SK-N-SH (cell line): Measurements from ENCODE around the gene IRF2BP2. TPM values are rescaled to one million over a fixed set of nuclear protein-coding genes. Genes with fewer than 3 reads are reported as not detected.
A peak's percentile ranks its signal among the peaks of the same experiment; 100 is the strongest.

Source experiments
- CTCF ChIA-PET: fragments of 300-600, 350-600 bp; formaldehyde crosslinking; extraction: SDS; loops from one replicate; lab custom pipeline; 2021; lab: Yijun Ruan, JAX
- POLR2A ChIA-PET: fragments of 350-600 bp; sonication (Branson Sonifier 250); formaldehyde crosslinking; extraction: SDS; loops from one replicate; lab custom pipeline; 2020; ENCODE audit warnings: antibody characterized with exemption, inconsistent platforms; lab: Yijun Ruan, JAX
- DNase-seq: peaks from one replicate; pipeline ENCODE4 v3.0.0; 2012
- H2AFZ ChIP-seq: fragments of 200-600 bp; sonication (generic); 2 replicates; pipeline ENCODE4 v1.8.1; 2016; ENCODE audit warnings: antibody characterized with exemption, mild to moderate bottlenecking, low read depth
- H3F3A ChIP-seq: fragments of 200-600 bp; sonication (generic); replicated peaks from 2 replicates; pipeline ENCODE3; 2016; ENCODE audit warnings: antibody characterized with exemption, mild to moderate bottlenecking; ENCODE audit not compliant: insufficient read depth
- H3K27ac ChIP-seq, 2 experiments: fragments of 200-500 bp in 1 of 2; fragments of 200-600 bp in 1 of 2; sonication (Bioruptor generic) in 1 of 2; sonication (generic), shearing (Covaris generic) in 1 of 2; 2 replicates each; pipeline versions ENCODE4 v1.5.1 to v1.6.1; 2014 to 2016; ENCODE audit warnings: low read depth in 2 of 2, inconsistent platforms in 1 of 2, low read length in 1 of 2, mild to moderate bottlenecking in 1 of 2, mixed read lengths in 1 of 2
- H3K27me3 ChIP-seq: fragments of 200-600 bp; sonication (generic), shearing (Covaris generic); 2 replicates; pipeline ENCODE4 v1.6.1; 2016; ENCODE audit warnings: mixed run types; ENCODE audit not compliant: insufficient read depth
- H3K36me3 ChIP-seq, 2 experiments: fragments of 200-500 bp in 1 of 2; fragments of 200-600 bp in 1 of 2; sonication (Bioruptor generic) in 1 of 2; sonication (generic) in 1 of 2; replicated peaks in 1 of 2; 2 replicates each; pipeline versions ENCODE3 to v1.5.1; 2014 to 2016; ENCODE audit warnings: low read length in 1 of 2, mild to moderate bottlenecking in 1 of 2; ENCODE audit not compliant: insufficient read depth in 2 of 2, control insufficient read depth in 1 of 2
- H3K4me1 ChIP-seq, 2 experiments: fragments of 200-500 bp in 1 of 2; fragments of 200-600 bp in 1 of 2; sonication (Bioruptor generic) in 1 of 2; sonication (generic), shearing (Covaris generic) in 1 of 2; 2 replicates each; pipeline versions ENCODE4 v1.5.1 to v1.6.1; 2014 to 2016; ENCODE audit warnings: low read depth in 1 of 2, low read length in 1 of 2, mixed run types in 1 of 2; ENCODE audit not compliant: insufficient read depth in 2 of 2, control insufficient read depth in 1 of 2
- H3K4me2 ChIP-seq: fragments of 200-600 bp; sonication (generic), shearing (Covaris generic); 2 replicates; pipeline ENCODE4 v1.6.1; 2017; ENCODE audit warnings: mixed run types
- H3K4me3 ChIP-seq, 2 experiments: fragments of 200-500 bp in 1 of 2; fragments of 200-600 bp in 1 of 2; sonication (Bioruptor generic) in 1 of 2; sonication (generic), shearing (Covaris generic) in 1 of 2; 2 replicates each; pipeline versions ENCODE4 v1.5.1 to v1.8.1; 2014 to 2016; ENCODE audit warnings: low read depth in 2 of 2, inconsistent platforms in 1 of 2, low read length in 1 of 2, mild to moderate bottlenecking in 1 of 2, mixed read lengths in 1 of 2, moderate library complexity in 1 of 2
- H3K79me2 ChIP-seq: fragments of 200-600 bp; sonication (generic); 2 replicates; pipeline ENCODE4 v1.8.1; 2017; ENCODE audit warnings: mild to moderate bottlenecking; ENCODE audit not compliant: insufficient read depth
- H3K9ac ChIP-seq: fragments of 200-600 bp; sonication (generic); 2 replicates; pipeline ENCODE4 v1.6.1; 2017; ENCODE audit warnings: mixed run types
- H3K9me2 ChIP-seq: fragments of 200-600 bp; sonication (generic); 2 replicates; pipeline ENCODE4 v1.6.1; 2017; ENCODE audit warnings: mixed run types
- H3K9me3 ChIP-seq: fragments of 200-600 bp; sonication (generic); 2 replicates; pipeline ENCODE4 v1.6.1; 2017; ENCODE audit warnings: mixed run types, mild to moderate bottlenecking, moderate library complexity
- H4K20me1 ChIP-seq: fragments of 200-600 bp; sonication (generic); 2 replicates; pipeline ENCODE4 v1.6.1; 2017; ENCODE audit warnings: mild to moderate bottlenecking, mixed run types; ENCODE audit not compliant: insufficient read depth
- CHD2 ChIP-seq: fragments of 150-350 bp; IDR thresholded peaks from 2 replicates; pipeline ENCODE4 v1.6.1; 2018; ENCODE audit warnings: low read length; ENCODE audit not compliant: partially characterized antibody
- EP300 ChIP-seq, 2 experiments: IDR thresholded peaks; 2 replicates each; pipeline versions ENCODE4 v1.4.0 to v1.6.1; 2012; ENCODE audit warnings: borderline replicate concordance in 1 of 2, low read depth in 1 of 2, low read length in 1 of 2
- EZH2phosphoT487 ChIP-seq: fragments of 200-600 bp; sonication (generic); IDR thresholded peaks from 2 replicates; pipeline ENCODE4 v1.6.1; 2017; ENCODE audit warnings: low read depth, mixed run types, mild to moderate bottlenecking, antibody characterized with exemption, moderate library complexity, borderline replicate concordance
- FOXJ3 ChIP-seq: sonication (generic); formaldehyde crosslinking; IDR thresholded peaks from 2 replicates; pipeline ENCODE4 v1.5.1; 2020; ENCODE audit warnings: mild to moderate bottlenecking, missing genetic modification reagents
- FOXM1 ChIP-seq: IDR thresholded peaks from 2 replicates; pipeline ENCODE4 v1.4.0; 2012; ENCODE audit warnings: low read depth, mild to moderate bottlenecking
- GATA2 ChIP-seq: sonication (generic); formaldehyde crosslinking; IDR thresholded peaks from 2 replicates; pipeline ENCODE4 v1.5.0; 2020; ENCODE audit warnings: mild to moderate bottlenecking, missing genetic modification reagents
- IRF3 ChIP-seq: fragments of 150-350 bp; IDR thresholded peaks from 2 replicates; pipeline ENCODE4 v1.6.1; 2016; ENCODE audit warnings: mild to moderate bottlenecking, low read depth, low read length
- JUND ChIP-seq: IDR thresholded peaks from 2 replicates; pipeline ENCODE4 v1.4.0; 2012
- NFIC ChIP-seq: IDR thresholded peaks from 2 replicates; pipeline ENCODE4 v1.4.0; 2012; ENCODE audit warnings: borderline replicate concordance
- NRF1 ChIP-seq: IDR thresholded peaks from 2 replicates; pipeline ENCODE4 v1.6.1; 2012; ENCODE audit warnings: low read depth, mild to moderate bottlenecking, low read length
- POLR2AphosphoS5 ChIP-seq: IDR thresholded peaks from 2 replicates; pipeline ENCODE4 v1.6.1; 2012; ENCODE audit warnings: low read depth, low read length
- RAD21 ChIP-seq: IDR thresholded peaks from 2 replicates; pipeline ENCODE4 v1.6.1; 2012; ENCODE audit warnings: mild to moderate bottlenecking, low read length
- RFX5 ChIP-seq: IDR thresholded peaks from 2 replicates; pipeline ENCODE4 v1.6.1; 2012; ENCODE audit warnings: mild to moderate bottlenecking, improper control_type of control experiment, low read length
- SIN3A ChIP-seq: IDR thresholded peaks from 2 replicates; pipeline ENCODE4 v1.6.1; 2012; ENCODE audit warnings: low read depth, mild to moderate bottlenecking, low read length, moderate library complexity, borderline replicate concordance
- SMC3 ChIP-seq: IDR thresholded peaks from 2 replicates; pipeline ENCODE4 v1.6.1; 2012; ENCODE audit warnings: low read depth, low read length, improper control_type of control experiment
- TAF1 ChIP-seq: IDR thresholded peaks from 2 replicates; pipeline ENCODE4 v1.6.1; 2012; ENCODE audit warnings: low read depth, mild to moderate bottlenecking, low read length, moderate library complexity, borderline replicate concordance
- YY1 ChIP-seq: IDR thresholded peaks from 2 replicates; pipeline ENCODE4 v1.4.0; 2012; ENCODE audit warnings: low read depth, mild to moderate bottlenecking
- WGBS: methylation state at CpG from one replicate; pipeline ENCODE4 v1.1.6; 2017; ENCODE audit warnings: low lambda C conversion rate; 5-methylcytosine and 5-hydroxymethylcytosine counted together
- polyA plus RNA-seq, 3 experiments: library from polyadenylated mRNA; depleted of rRNA; stranded (reverse); fragments of >200 nt; gene quantifications; 2 replicates each; pipeline ENCODE4 v1.2.3, GENCODE V29; 2012
- TF ChIP-seq, protein P1 (sequence below): fragments of 200-600 bp; sonication (generic); IDR thresholded peaks from 2 replicates; pipeline ENCODE4 v1.6.1; 2017; ENCODE audit warnings: antibody characterized with exemption, mild to moderate bottlenecking, moderate library complexity
- TF ChIP-seq, protein P2 (sequence below): IDR thresholded peaks from 2 replicates; pipeline ENCODE4 v1.4.0; 2012; ENCODE audit warnings: low read depth, borderline replicate concordance

The IRF2BP2 gene
- polyA plus RNA-seq, 1 of the 3 experiments (the other 2 are of a cell fraction) = 73.9 TPM

DNA sequence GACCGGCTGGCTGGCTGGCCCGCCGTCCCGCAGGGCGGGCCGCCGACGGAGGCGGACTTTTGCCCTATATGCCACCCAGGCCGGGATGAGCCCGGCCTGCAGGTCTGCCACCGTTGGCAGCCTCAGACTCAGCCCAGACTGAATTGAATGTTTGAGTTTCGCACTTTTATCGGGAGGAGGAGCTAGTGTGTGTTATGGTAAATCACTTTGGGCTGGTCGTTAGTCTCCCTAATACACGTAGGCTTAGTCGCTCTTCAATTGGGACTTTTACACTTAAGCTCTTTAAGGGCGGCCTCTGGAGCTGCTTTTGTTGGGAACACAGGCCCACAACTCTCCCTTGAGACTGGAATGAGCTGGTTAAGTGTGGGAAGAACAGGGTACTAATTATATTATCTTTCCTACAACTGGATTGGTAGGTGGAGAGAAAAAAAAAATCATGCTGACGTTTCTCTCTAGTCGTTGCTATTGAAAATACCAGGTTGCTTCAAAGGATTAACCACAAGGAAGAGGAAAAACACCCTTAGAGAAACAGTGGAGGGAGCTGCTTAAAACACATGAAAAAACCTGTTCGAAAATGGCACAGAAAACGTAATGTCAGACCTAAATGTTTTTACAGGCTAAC lies 1.4 kb upstream of the IRF2BP2 start:
- 9% methylated on average over 20 of the region's 22 CpGs for WGBS
- H3K4me2 ChIP-seq = peak overlapping the region; percentile 91
- H3K9ac ChIP-seq = peak overlapping the region; percentile 99
- ChIA-PET CTCF (interaction anchor here (0.6 to 4.6 kb wide), 15 partner anchors 8 to 493 kb away, joined by 3 to 27 read pairs (median 4); no protein-coding TSS in a partner anchor), POLR2A (interaction anchor here (0.7 to 6.2 kb wide), 23 partner anchors 11 to 472 kb away, joined by 3 to 108 read pairs (median 4); no protein-coding TSS in a partner anchor)
- peaks cover 29% of the 10 kb centered on the region for H3K79me2 ChIP-seq
- peaks cover 3% of the 10 kb centered on the region for H4K20me1 ChIP-seq
- peaks cover 36 to 48% of the 10 kb centered on the region in 2 experiments for H3K4me1 ChIP-seq
- peak; percentile 38 for DNase-seq
- TF ChIP-seq YY1 (no peak), SIN3A (peak; percentile 55; the same call in 1 of the 2 replicates), POLR2AphosphoS5 (0 out of 2 replicates have a peak, but pooled peaks have one; percentile 21), EZH2phosphoT487 (no peak), RAD21 (peak; percentile 37), NFIC (0 out of 2 replicates have a peak, but pooled peaks have one; percentile 3), GATA2 (CRISPR knock-in tag) (no peak), JUND (no peak)
- H2AFZ ChIP-seq = peak overlapping the region; percentile 45; the same call in 1 of the 2 replicates
- H3K4me3 ChIP-seq = peak overlapping the region; percentile 32 to 83; a peak in 3 of 4 replicates
- peak overlapping the region; percentile 100 for H3K27ac ChIP-seq
- H3K9me3 ChIP-seq = no peaks in the 10 kb centered on the region
- H3F3A ChIP-seq = peaks cover 45% of the 10 kb centered on the region
- peaks cover 15 to 21% of the 10 kb centered on the region in 2 experiments for H3K36me3 ChIP-seq
- no peaks in the 10 kb centered on the region for H3K9me2 ChIP-seq
- H3K27me3 ChIP-seq = no peaks in the 10 kb centered on the region

DNA sequence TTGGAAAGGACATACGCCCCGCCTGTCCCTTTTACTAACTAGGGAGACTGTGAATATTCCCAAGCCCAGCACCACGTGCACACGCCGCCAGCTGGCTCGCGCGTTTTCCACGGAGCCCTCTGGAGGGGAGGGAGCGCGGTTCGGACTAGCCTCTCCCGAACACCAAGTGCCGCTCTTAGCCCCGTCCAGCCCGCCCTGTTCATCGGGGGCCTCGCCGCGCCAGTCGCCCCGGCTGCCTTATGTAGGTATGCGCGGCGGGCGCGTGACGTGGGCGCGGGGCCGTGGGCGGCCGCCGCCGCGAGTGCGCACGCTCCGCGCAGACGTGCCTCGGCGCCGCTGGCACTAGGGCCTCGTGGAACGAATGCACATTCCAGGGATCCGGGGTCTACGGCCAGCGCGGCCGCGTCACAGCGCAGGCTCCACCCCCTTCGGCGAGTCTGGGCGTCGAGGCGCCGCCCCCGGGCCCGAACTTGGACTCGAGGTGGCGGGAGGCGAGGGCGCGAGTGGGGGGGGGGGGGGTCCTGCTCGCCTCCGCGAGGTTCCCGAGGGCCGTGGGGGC lies 767 bp upstream of the IRF2BP2 start:
- peak overlapping the region; percentile 69 to 83 for H3K4me3 ChIP-seq
- POLR2A ChIA-PET = interaction anchor here (0.7 to 6.2 kb wide), 18 partner anchors 10 to 359 kb away, joined by 3 to 108 read pairs (median 4); no protein-coding TSS in a partner anchor
- H4K20me1 ChIP-seq = peaks cover 8% of the 10 kb centered on the region
- no peaks in the 10 kb centered on the region for H3K9me3 ChIP-seq
- WGBS = under 1% methylated on average over 32 of the region's 71 CpGs
- H3K4me2 ChIP-seq = peak overlapping the region; percentile 91
- H3F3A ChIP-seq = peaks cover 51% of the 10 kb centered on the region
- H3K79me2 ChIP-seq = peaks cover 35% of the 10 kb centered on the region
- H3K9me2 ChIP-seq = no peaks in the 10 kb centered on the region
- H3K9ac ChIP-seq = peak overlapping the region; percentile 99
- peaks cover 21 to 27% of the 10 kb centered on the region in 2 experiments for H3K36me3 ChIP-seq
- H2AFZ ChIP-seq = 0 out of 2 replicates have a peak overlapping the region, but pooled peaks have one; percentile 45
- no peaks in the 10 kb centered on the region for H3K27me3 ChIP-seq
- CTCF ChIA-PET = interaction anchor here (0.7 to 4.6 kb wide), 13 partner anchors 9 to 494 kb away, joined by 3 to 25 read pairs (median 3); no protein-coding TSS in a partner anchor
- peaks cover 34 to 46% of the 10 kb centered on the region in 2 experiments for H3K4me1 ChIP-seq
- peak; percentile 92 for DNase-seq
- peak overlapping the region; percentile 100 for H3K27ac ChIP-seq
- TF ChIP-seq EP300 (IDR thresholded peaks at IDR 0.05; ENCODE audit: borderline replicate concordance in 1 of 2, low read depth in 1 of 2, low read length in 1 of 2) = no peak; a peak in 1 of 4 replicates
- TF ChIP-seq NRF1 = peak; percentile 78
- TF ChIP-seq, protein P1, sequence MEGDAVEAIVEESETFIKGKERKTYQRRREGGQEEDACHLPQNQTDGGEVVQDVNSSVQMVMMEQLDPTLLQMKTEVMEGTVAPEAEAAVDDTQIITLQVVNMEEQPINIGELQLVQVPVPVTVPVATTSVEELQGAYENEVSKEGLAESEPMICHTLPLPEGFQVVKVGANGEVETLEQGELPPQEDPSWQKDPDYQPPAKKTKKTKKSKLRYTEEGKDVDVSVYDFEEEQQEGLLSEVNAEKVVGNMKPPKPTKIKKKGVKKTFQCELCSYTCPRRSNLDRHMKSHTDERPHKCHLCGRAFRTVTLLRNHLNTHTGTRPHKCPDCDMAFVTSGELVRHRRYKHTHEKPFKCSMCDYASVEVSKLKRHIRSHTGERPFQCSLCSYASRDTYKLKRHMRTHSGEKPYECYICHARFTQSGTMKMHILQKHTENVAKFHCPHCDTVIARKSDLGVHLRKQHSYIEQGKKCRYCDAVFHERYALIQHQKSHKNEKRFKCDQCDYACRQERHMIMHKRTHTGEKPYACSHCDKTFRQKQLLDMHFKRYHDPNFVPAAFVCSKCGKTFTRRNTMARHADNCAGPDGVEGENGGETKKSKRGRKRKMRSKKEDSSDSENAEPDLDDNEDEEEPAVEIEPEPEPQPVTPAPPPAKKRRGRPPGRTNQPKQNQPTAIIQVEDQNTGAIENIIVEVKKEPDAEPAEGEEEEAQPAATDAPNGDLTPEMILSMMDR = no peak
- no peak for TF ChIP-seq GATA2 (CRISPR knock-in tag)
- no peak for TF ChIP-seq RAD21
- TF ChIP-seq TAF1 = peak; percentile 46
- 0 out of 2 replicates have a peak, but pooled peaks have one; percentile 15 for TF ChIP-seq SIN3A
- no peak for TF ChIP-seq SMC3
- TF ChIP-seq, protein P2, sequence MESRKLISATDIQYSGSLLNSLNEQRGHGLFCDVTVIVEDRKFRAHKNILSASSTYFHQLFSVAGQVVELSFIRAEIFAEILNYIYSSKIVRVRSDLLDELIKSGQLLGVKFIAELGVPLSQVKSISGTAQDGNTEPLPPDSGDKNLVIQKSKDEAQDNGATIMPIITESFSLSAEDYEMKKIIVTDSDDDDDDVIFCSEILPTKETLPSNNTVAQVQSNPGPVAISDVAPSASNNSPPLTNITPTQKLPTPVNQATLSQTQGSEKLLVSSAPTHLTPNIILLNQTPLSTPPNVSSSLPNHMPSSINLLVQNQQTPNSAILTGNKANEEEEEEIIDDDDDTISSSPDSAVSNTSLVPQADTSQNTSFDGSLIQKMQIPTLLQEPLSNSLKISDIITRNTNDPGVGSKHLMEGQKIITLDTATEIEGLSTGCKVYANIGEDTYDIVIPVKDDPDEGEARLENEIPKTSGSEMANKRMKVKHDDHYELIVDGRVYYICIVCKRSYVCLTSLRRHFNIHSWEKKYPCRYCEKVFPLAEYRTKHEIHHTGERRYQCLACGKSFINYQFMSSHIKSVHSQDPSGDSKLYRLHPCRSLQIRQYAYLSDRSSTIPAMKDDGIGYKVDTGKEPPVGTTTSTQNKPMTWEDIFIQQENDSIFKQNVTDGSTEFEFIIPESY = no peak
- TF ChIP-seq IRF3 = no peak
- TF ChIP-seq CHD2 = no peak
- TF ChIP-seq FOXM1 = no peak
- peak; percentile 47; the same call in 1 of the 2 replicates for TF ChIP-seq RFX5
- no peak for TF ChIP-seq FOXJ3
